ENCODE results near the gene RBM20. TPM values are rescaled to one million over a fixed set of nuclear protein-coding genes. Genes with fewer than 3 reads are reported as not detected.

Gene RBM20
- total and polyA plus RNA-seq, 2 of the 13 experiments (the other 11 are each of a cell fraction or from before 2014, with no cell fraction given) = 0.02 to 0.22 TPM

DNA sequence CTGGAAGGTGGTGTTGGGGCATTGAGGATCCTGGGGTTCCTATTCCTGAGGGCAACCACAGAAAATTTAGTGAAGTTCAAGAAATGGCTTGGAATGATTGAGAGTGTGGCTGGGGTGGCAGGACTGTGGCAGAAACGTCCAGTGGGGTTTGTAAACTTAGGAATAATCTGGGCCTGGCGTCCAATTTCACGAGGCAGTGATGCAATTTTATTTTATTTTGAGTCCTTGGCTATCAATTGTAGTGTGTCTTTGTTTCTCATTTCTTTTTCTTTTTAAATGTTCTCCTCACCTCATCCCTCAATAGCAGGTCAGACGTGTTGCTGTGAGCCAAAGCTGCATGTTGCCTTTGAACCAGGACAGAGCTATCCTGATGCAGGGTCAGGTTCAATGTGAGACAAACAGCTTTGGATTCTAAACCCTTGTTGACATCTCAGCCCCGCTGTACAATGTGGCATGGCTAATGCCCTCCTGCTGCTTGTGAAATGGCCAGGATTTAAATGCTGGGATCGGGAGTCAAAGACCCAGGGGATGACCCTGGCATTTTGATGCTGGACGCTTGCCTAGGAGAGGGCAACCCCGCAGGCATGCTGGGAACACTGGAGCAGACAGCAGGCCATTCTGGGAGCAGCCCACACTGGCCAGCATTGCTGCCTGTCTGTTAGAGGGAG lies 64.8 kb downstream of the RBM20 start (continued):
- TF ChIP-seq ZGPAT (CRISPR knock-in tag; IDR thresholded peaks at IDR 0.05) (no peak), MED13 (CRISPR knock-in tag; IDR thresholded peaks at IDR 0.05) (no peak), RARA (CRISPR knock-in tag; IDR thresholded peaks at IDR 0.05) (peak; percentile 58), MXD4 (CRISPR knock-in tag; IDR thresholded peaks at IDR 0.05) (no peak), MXI1 (IDR thresholded peaks at IDR 0.05; ENCODE audit: borderline replicate concordance, low read depth, low read length) (no peak), SKI (IDR thresholded peaks at IDR 0.05; ENCODE audit: partially characterized antibody) (peak; percentile 23)

GRCh38 chr10:110709444-110709828 lies 65.3 kb downstream of the RBM20 start:
- Histone ChIP-seq H3K9me3 (ENCODE audit: low read length) (no peaks in the 10 kb centered on the region), H3K9ac (ENCODE audit: insufficient read depth, low read depth, low read length) (no peak overlapping the region), H3K4me1 (ENCODE audit: insufficient read depth, low read length) (peaks cover 19% of the 10 kb centered on the region), H3K79me2 (ENCODE audit: insufficient read depth, low read length) (no peaks in the 10 kb centered on the region), H4K20me1 (ENCODE audit: insufficient read depth, low read length) (no peaks in the 10 kb centered on the region), H3K27ac (ENCODE audit: extremely low read length, insufficient read depth, low read length) (no peak overlapping the region), H3K27me3 (ENCODE audit: control insufficient read depth in 1 of 2, insufficient read depth in 2 of 2, low read length in 2 of 2) (peaks cover 0 to 4% of the 10 kb centered on the region in 2 experiments; a peak in 1 of 5 replicates), H3K4me2 (ENCODE audit: low read depth, low read length) (peak overlapping the region; percentile 42; the same call in 1 of the 2 replicates), H3K36me3 (replicated peaks in 1 of 2; ENCODE audit: control insufficient read depth in 1 of 2, insufficient read depth in 2 of 2, low read length in 2 of 2) (no peaks in the 10 kb centered on the region), H3K4me3 (replicated peaks in 1 of 3; ENCODE audit: insufficient read depth in 1 of 3, low read depth in 2 of 3, low read length in 3 of 3) (no peak overlapping the region), H2AFZ (ENCODE audit: low read length) (no peak overlapping the region)
- POLR2A ChIA-PET = no interaction called here
- FAIRE-seq = no peak
- TF ChIP-seq MIER2 (CRISPR knock-in tag; IDR thresholded peaks at IDR 0.05) = no peak
- peak; percentile 52; the same call in 1 of the 2 replicates for TF ChIP-seq ZNF121 (CRISPR knock-in tag; IDR thresholded peaks at IDR 0.05)
- TF ChIP-seq GABPA (IDR thresholded peaks at IDR 0.05; ENCODE audit: low read depth, low read length) = no peak
- no peak for TF ChIP-seq GABPA (CRISPR knock-in tag; IDR thresholded peaks at IDR 0.05; ENCODE audit: low read depth)
- BruUV-seq (replicated peaks) = no TSS peak
- intact Hi-C loops (cut with micrococcal nuclease; ENCODE audit: unreplicated experiment) (no loop called here), in situ Hi-C loops (cut with HindIII; ENCODE audit: extremely low pct_ligation_motif_present, low pct_unique_long_range_greater_than_20kb) (no loop called here)
- 35% methylated on average over 3 of the region's 3 CpGs for WGBS (ENCODE audit: low lambda C conversion rate)
- ATAC-seq = no peak
- CTCF ChIA-PET (ENCODE audit: low intra/inter-chr PET ratio, low total read pairs) = no interaction called here
- DNase-seq (ENCODE audit: low spot score) = no peak
